B cell (primary cell): ENCODE measurements around the gene DEFB129. TPM values are rescaled to one million over a fixed set of nuclear protein-coding genes. Genes with fewer than 3 reads are reported as not detected.

Experiments
- ATAC-seq: fragments of 200-7000 bp; cut with Tn5 transposase; one replicate; pipeline ENCODE4 v1.10.0; 2021; ENCODE audit warnings: low read depth, mild to moderate bottlenecking, moderate number of reproducible peaks, moderate library complexity
- CTCF ChIA-PET: fragments of 350-600 bp; sonication (Branson Sonifier 250); formaldehyde crosslinking; loops from one replicate; lab custom pipeline; 2021; ENCODE audit warnings: antibody characterized with exemption, inconsistent platforms; lab: Charles Lee
- POLR2A ChIA-PET: fragments of 350-600 bp; sonication (Branson Sonifier 250); formaldehyde crosslinking; loops from one replicate; lab custom pipeline; 2021; ENCODE audit warnings: antibody characterized with exemption; lab: Charles Lee
- DNase-seq: peaks from one replicate; pipeline ENCODE4 v3.0.0; 2013
- H2AFZ ChIP-seq: 2 replicates; pipeline ENCODE4 v1.6.1; 2012; ENCODE audit warnings: mild to moderate bottlenecking, low read depth, low read length; ENCODE audit not compliant: insufficient read depth, poor library complexity, severe bottlenecking
- H3K27ac ChIP-seq, 2 donors: 1 replicate in 1 of 2; 2 replicates in 1 of 2; pipeline ENCODE4 v1.5.1; 2012 to 2013; ENCODE audit warnings: low read length in 2 of 2, mild to moderate bottlenecking in 2 of 2, moderate library complexity in 1 of 2
- H3K27me3 ChIP-seq, 4 experiments: fragments of 200-600 bp in 1 of 4; sonication (generic) in 1 of 4; replicated peaks in 1 of 4; 1 replicate in 2 of 4; 2 replicates in 2 of 4; pipeline versions ENCODE4 v1.6.1 to v1.7.0; 2013 to 2016; ENCODE audit warnings: low read length in 3 of 4, mild to moderate bottlenecking in 2 of 4, mixed read lengths in 1 of 4, moderate library complexity in 1 of 4; ENCODE audit not compliant: insufficient read depth in 4 of 4, control insufficient read depth in 3 of 4; ENCODE audit errors: control extremely low read depth in 1 of 4
- H3K36me3 ChIP-seq, 2 experiments: replicated peaks in 1 of 2; 1 replicate in 1 of 2; 2 replicates in 1 of 2; pipeline versions ENCODE4 v1.6.1 to v1.7.1; 2013; ENCODE audit warnings: low read length in 1 of 2; ENCODE audit not compliant: insufficient read depth in 2 of 2, control insufficient read depth in 1 of 2; ENCODE audit errors: control extremely low read depth in 1 of 2, extremely low read depth in 1 of 2
- H3K4me1 ChIP-seq, 2 donors: fragments of 200-600 bp in 1 of 2; sonication (generic) in 1 of 2; 1 replicate in 1 of 2; 2 replicates in 1 of 2; pipeline versions ENCODE4 v1.5.1 to v1.6.1; 2013 to 2017; ENCODE audit warnings: low read length in 2 of 2; ENCODE audit not compliant: control insufficient read depth in 2 of 2, insufficient read depth in 2 of 2
- H3K4me2 ChIP-seq: replicated peaks from 2 replicates; pipeline ENCODE3; 2012; ENCODE audit warnings: mild to moderate bottlenecking, low read depth, low read length; ENCODE audit not compliant: poor library complexity, severe bottlenecking
- H3K4me3 ChIP-seq, 5 experiments: fragments of 200-600 bp in 1 of 5; sonication (generic) in 1 of 5; 1 replicate in 3 of 5; 2 replicates in 2 of 5; pipeline versions ENCODE4 v1.5.1 to v1.7.0; 2011 to 2016; ENCODE audit warnings: low read length in 4 of 5, mild to moderate bottlenecking in 4 of 5, low read depth in 2 of 5, control low read depth in 1 of 5, moderate library complexity in 1 of 5; ENCODE audit not compliant: insufficient read depth in 1 of 5; ENCODE audit errors: control extremely low read depth in 1 of 5, extremely low read depth in 1 of 5
- H3K79me2 ChIP-seq: fragments of 200-600 bp; sonication (generic); one replicate; pipeline ENCODE4 v1.6.0; 2016; ENCODE audit warnings: low read length; ENCODE audit not compliant: control insufficient read depth, insufficient read depth
- H3K9ac ChIP-seq: fragments of 200-600 bp; sonication (generic); 2 replicates; pipeline ENCODE4 v1.6.1; 2017; ENCODE audit warnings: mild to moderate bottlenecking, low read length, moderate library complexity
- H3K9me3 ChIP-seq, 3 donors: one replicate each; pipeline versions ENCODE4 v1.6.1 to v1.7.1; 2013; ENCODE audit warnings: low read length in 2 of 3; ENCODE audit not compliant: control insufficient read depth in 2 of 3, insufficient read depth in 1 of 3; ENCODE audit errors: control extremely low read depth in 1 of 3
- H4K20me1 ChIP-seq: 2 replicates; pipeline ENCODE4 v1.6.0; 2012; ENCODE audit warnings: mild to moderate bottlenecking, low read length; ENCODE audit not compliant: insufficient read depth, control insufficient read depth, poor library complexity, severe bottlenecking
- H3K27ac Mint-ChIP-seq: one replicate; pipeline ENCODE4 v1.8.0; 2021; ENCODE audit warnings: mixed read lengths
- H3K27me3 Mint-ChIP-seq: one replicate; pipeline ENCODE4 v1.8.0; 2021; ENCODE audit warnings: mixed read lengths
- H3K4me1 Mint-ChIP-seq: one replicate; pipeline ENCODE4 v1.8.0; 2021; ENCODE audit warnings: mixed read lengths
- H3K4me3 Mint-ChIP-seq: one replicate; pipeline ENCODE4 v1.8.0; 2021; ENCODE audit warnings: mixed read lengths
- H3K9me3 Mint-ChIP-seq: one replicate; pipeline ENCODE4 v1.8.0; 2022; ENCODE audit warnings: mixed read lengths; ENCODE audit not compliant: insufficient read depth
- CTCF ChIP-seq: fragments of 200-600 bp; IDR thresholded peaks from one replicate; pipeline ENCODE4 v1.8.0; 2022; ENCODE audit warnings: antibody characterized with exemption, mild to moderate bottlenecking
- EZH2 ChIP-seq: IDR thresholded peaks from 2 replicates; pipeline ENCODE4 v1.6.1; 2012; ENCODE audit warnings: borderline replicate concordance, low read depth, mild to moderate bottlenecking, moderate library complexity, low read length; ENCODE audit not compliant: insufficient read depth, poor library complexity, severe bottlenecking
- WGBS: methylation state at CpG from one replicate; pipeline ENCODE4 v1.1.5; 2013; ENCODE audit warnings: missing lambda C conversion rate; ENCODE audit not compliant: insufficient coverage; 5-methylcytosine and 5-hydroxymethylcytosine counted together
- intact Hi-C: fragments of 100-400 bp; cut with micrococcal nuclease; formaldehyde crosslinking; loops from one replicate; pipeline ENCODE4 v1.10.0; 2022
- polyA minus RNA-seq: library from RNA; depleted of rRNA, polyadenylated mRNA; stranded (reverse); fragments of >200 nt; gene quantifications from 2 replicates; pipeline ENCODE4 v1.2.3, GENCODE V29; 2012
- polyA plus RNA-seq: library from polyadenylated mRNA; depleted of rRNA; stranded (reverse); fragments of >200 nt; gene quantifications from 2 replicates; pipeline ENCODE4 v1.2.3, GENCODE V29; 2012
- total RNA-seq, 2 donors: library from RNA; stranded (reverse); fragments of 120-200 nt in 1 of 2; gene quantifications; 1 replicate in 1 of 2; 2 replicates in 1 of 2; pipeline versions ENCODE4 v1.2.3 to v1.2.4, GENCODE V29; 2013 to 2022

DEFB129 gene, protein sequence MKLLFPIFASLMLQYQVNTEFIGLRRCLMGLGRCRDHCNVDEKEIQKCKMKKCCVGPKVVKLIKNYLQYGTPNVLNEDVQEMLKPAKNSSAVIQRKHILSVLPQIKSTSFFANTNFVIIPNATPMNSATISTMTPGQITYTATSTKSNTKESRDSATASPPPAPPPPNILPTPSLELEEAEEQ
- total RNA-seq (not detected in 2 replicates), polyA plus RNA-seq (not detected in 2 replicates), polyA minus RNA-seq (not detected in 2 replicates)
- total RNA-seq (2013): not detected

DNA sequence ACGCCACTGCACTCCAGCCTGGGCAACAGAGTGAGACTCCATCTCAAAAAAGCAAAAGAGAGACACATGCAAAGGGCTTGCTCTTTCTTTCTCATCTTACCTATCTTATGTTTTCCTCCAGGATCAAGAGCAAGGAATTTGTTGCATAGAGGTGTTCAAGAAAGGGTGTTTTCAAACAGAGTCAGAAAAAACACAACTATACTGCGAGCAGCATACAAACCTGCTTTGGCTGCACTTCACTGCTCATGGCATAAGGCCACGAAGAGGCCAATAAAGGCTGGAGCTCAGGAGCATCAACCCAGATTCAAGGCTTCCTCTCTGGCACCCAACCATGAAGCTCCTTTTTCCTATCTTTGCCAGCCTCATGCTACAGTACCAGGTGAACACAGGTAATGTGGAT, at the start of gene DEFB129:
Gene DEFB129, plus strand, starts transcription at position 301 of the 400 bp plus-strand sequence. Its CDS starts 31 bp downstream, at position 332.
- Histone ChIP-seq H3K9ac (no peak within 1 kb of the TSS), H3K27ac (peak within 1 kb of the TSS; percentile 52 to 78), H3K9me3 (peaks cover 0 to 4% (median 0%) of the 10 kb centered on the region in 3 donors), H3K4me3 (no peak within 1 kb of the TSS), H3K4me2 (peak within 1 kb of the TSS; percentile 12), H3K36me3 (no peaks in the 10 kb centered on the region), H2AFZ (peak within 1 kb of the TSS; percentile 59), H4K20me1 (no peaks in the 10 kb centered on the region), H3K4me1 (peaks cover 14 to 17% of the 10 kb centered on the region in 2 donors), H3K79me2 (no peaks in the 10 kb centered on the region), H3K27me3 (peaks cover 0 to 6% (median 0%) of the 10 kb centered on the region in 4 experiments)
- Mint-ChIP-seq H3K4me3 (no peak within 1 kb of the TSS), H3K9me3 (no peaks in the 10 kb centered on the region), H3K27ac (peak within 1 kb of the TSS; percentile 91), H3K4me1 (peaks cover 26% of the 10 kb centered on the region), H3K27me3 (peaks cover 9% of the 10 kb centered on the region)
- DNase-seq: no peak
- TF ChIP-seq EZH2: no peak
- ATAC-seq: no peak
- ChIA-PET CTCF (interaction anchor here (0.8 to 1.8 kb wide), 6 partner anchors 10 to 103 kb away, joined by 3 to 5 read pairs (median 3); no protein-coding TSS in a partner anchor), POLR2A (no interaction called here)
- intact Hi-C loops: no loop called here
- WGBS: 100% methylated on average over 1 of the region's 3 CpGs

GRCh38 chr20:184288-184687, 42.8 kb upstream of the DEFB129 start:
- ChIA-PET CTCF (no interaction called here), POLR2A (no interaction called here)
- peaks cover 0 to 1% (median 0%) of the 10 kb centered on the region in 3 donors for H3K9me3 ChIP-seq
- H3K4me2 ChIP-seq: no peak overlapping the region
- TF ChIP-seq EZH2: no peak
- no peak for TF ChIP-seq CTCF
- H3K27ac Mint-ChIP-seq: no peak overlapping the region
- no peak overlapping the region for H3K4me3 Mint-ChIP-seq
- H3K79me2 ChIP-seq: no peaks in the 10 kb centered on the region
- H3K27me3 ChIP-seq: peaks cover 0 to 20% (median 5%) of the 10 kb centered on the region in 4 experiments
- H3K36me3 ChIP-seq: no peaks in the 10 kb centered on the region
- H3K9ac ChIP-seq: no peak overlapping the region
- H2AFZ ChIP-seq: no peak overlapping the region
- peaks cover 55% of the 10 kb centered on the region for H3K27me3 Mint-ChIP-seq
- no peaks in the 10 kb centered on the region for H3K4me1 ChIP-seq
- DNase-seq (no peak), ATAC-seq (no peak)
- intact Hi-C loops: no loop called here
- H3K9me3 Mint-ChIP-seq: peaks cover 8% of the 10 kb centered on the region
- no peaks in the 10 kb centered on the region for H4K20me1 ChIP-seq
- WGBS: no CpG with 5 or more reads among the region's 2 CpGs
- H3K4me1 Mint-ChIP-seq: no peaks in the 10 kb centered on the region
- no peak overlapping the region for H3K4me3 ChIP-seq
- no peak overlapping the region for H3K27ac ChIP-seq
